A204.1 (cell line): Measurements from ENCODE around the gene SAPCD1.

Experiments used
- FAIRE-seq: peaks from 2 replicates; lab custom pipeline; 2012; peaks lifted over from hg19 to GRCh38; lab: Jason Lieb, UNC

Gene SAPCD1

GRCh38 chr6:31752739-31753319 is 9.6 kb upstream of the SAPCD1 start:
- FAIRE-seq = no peak

- FAIRE-seq = no peak
Observed at GRCh38 chr6:31758281-31758680, 4.2 kb upstream of the SAPCD1 start.

GRCh38 chr6:31760790-31761189 is 1.7 kb upstream of the SAPCD1 start:
- FAIRE-seq = no peak

- no peak for FAIRE-seq
Observed at GRCh38 chr6:31761343-31761742, 1.1 kb upstream of the SAPCD1 start.

GRCh38 chr6:31762878-31763618 is 592 bp downstream of the SAPCD1 start:
- FAIRE-seq = no peak

- FAIRE-seq = no peak
Observed at GRCh38 chr6:31763619-31763940, 1.1 kb downstream of the SAPCD1 start.

- no peak for FAIRE-seq
Observed at GRCh38 chr6:31764198-31764597, 1.7 kb downstream of the SAPCD1 start.

- FAIRE-seq = no peak
Observed at GRCh38 chr6:31765559-31765909, 3.1 kb downstream of the SAPCD1 start.

GRCh38 chr6:31765910-31766794 is 3.7 kb downstream of the SAPCD1 start:
- FAIRE-seq = no peak

- no peak for FAIRE-seq
Observed at GRCh38 chr6:31767096-31767645, 4.7 kb downstream of the SAPCD1 start.

- FAIRE-seq = no peak
Observed at GRCh38 chr6:31768363-31769257, 6.2 kb downstream of the SAPCD1 start.

GRCh38 chr6:31769684-31770371 is 7.4 kb downstream of the SAPCD1 start:
- FAIRE-seq = no peak

- FAIRE-seq = no peak
Observed at GRCh38 chr6:31770860-31771259, 8.4 kb downstream of the SAPCD1 start.

- no peak for FAIRE-seq
Observed at GRCh38 chr6:31771992-31772358, 9.5 kb downstream of the SAPCD1 start.

- FAIRE-seq = no peak
Observed at GRCh38 chr6:31775184-31775583, 12.7 kb downstream of the SAPCD1 start.

- no peak for FAIRE-seq
Observed at GRCh38 chr6:31775633-31776484, 13.4 kb downstream of the SAPCD1 start.

- FAIRE-seq = no peak
Observed at GRCh38 chr6:31776485-31776988, 14.1 kb downstream of the SAPCD1 start.

- no peak for FAIRE-seq
Observed at GRCh38 chr6:31776989-31777666, 14.7 kb downstream of the SAPCD1 start, which contains the start of gene VWA7. Gene VWA7 (minus strand): TSS chr6:31777328. CDS start chr6:31776779, 549 bp downstream.

GRCh38 chr6:31777667-31778050 is 15.2 kb downstream of the SAPCD1 start:
- FAIRE-seq = no peak

GRCh38 chr6:31778193-31778592 is 15.7 kb downstream of the SAPCD1 start:
- no peak for FAIRE-seq
